OCI-LY1 (cell line): ENCODE data around the gene AXDND1.
A peak's percentile ranks its signal among the peaks of the same experiment; 100 is the strongest.

Experiments
- H2AFZ ChIP-seq: fragments of 200-600 bp; sonication (generic), shearing (Covaris generic); 2 replicates; pipeline ENCODE4 v1.6.0; 2014; ENCODE audit warnings: antibody characterized with exemption, mild to moderate bottlenecking, low read length
- H3F3A ChIP-seq: fragments of 200-600 bp; sonication (generic), shearing (Covaris generic); 2 replicates; pipeline ENCODE4 v1.6.0; 2014; ENCODE audit warnings: mild to moderate bottlenecking, antibody characterized with exemption, low read length, moderate library complexity; ENCODE audit not compliant: insufficient read depth
- H3K27ac ChIP-seq: fragments of 200-600 bp; sonication (generic); 2 replicates; pipeline ENCODE4 v1.5.1; 2014; ENCODE audit warnings: low read length, mixed run types, mild to moderate bottlenecking, low read depth; ENCODE audit not compliant: poor library complexity, severe bottlenecking
- H3K27me3 ChIP-seq: fragments of 200-600 bp; sonication (generic); 2 replicates; pipeline ENCODE4 v1.6.0; 2014; ENCODE audit warnings: antibody characterized with exemption, mild to moderate bottlenecking, low read length, moderate library complexity; ENCODE audit not compliant: insufficient read depth
- H3K36me3 ChIP-seq: fragments of 200-600 bp; sonication (generic); 2 replicates; pipeline ENCODE4 v1.6.1; 2014; ENCODE audit warnings: mild to moderate bottlenecking, antibody characterized with exemption, low read length, moderate library complexity, mixed read lengths; ENCODE audit not compliant: insufficient read depth
- H3K4me1 ChIP-seq: fragments of 200-600 bp; sonication (generic); 2 replicates; pipeline ENCODE4 v1.5.1; 2014; ENCODE audit warnings: mild to moderate bottlenecking, low read length, moderate library complexity; ENCODE audit not compliant: insufficient read depth, severe bottlenecking
- H3K4me2 ChIP-seq: fragments of 200-600 bp; sonication (generic), shearing (Covaris generic); 2 replicates; pipeline ENCODE4 v1.6.1; 2014; ENCODE audit warnings: low read length
- H3K4me3 ChIP-seq: fragments of 200-600 bp; sonication (generic); 2 replicates; pipeline ENCODE4 v1.5.1; 2014; ENCODE audit warnings: low read length, low read depth, mild to moderate bottlenecking, mixed read lengths; ENCODE audit not compliant: poor library complexity, severe bottlenecking
- H3K79me2 ChIP-seq: fragments of 200-600 bp; shearing (Covaris generic); 2 replicates; pipeline ENCODE4 v1.6.1; 2016; ENCODE audit warnings: mixed run types, low read length, mixed read lengths; ENCODE audit not compliant: insufficient read depth
- H3K9ac ChIP-seq: fragments of 200-600 bp; sonication (generic), shearing (Covaris generic); 2 replicates; pipeline ENCODE4 v1.6.1; 2014; ENCODE audit warnings: mild to moderate bottlenecking, low read length, mixed read lengths
- H3K9me2 ChIP-seq: fragments of 200-600 bp; sonication (generic), shearing (Covaris generic); 2 replicates; pipeline ENCODE4 v1.6.1; 2014; ENCODE audit warnings: low read depth, mild to moderate bottlenecking, low read length, mixed read lengths
- H3K9me3 ChIP-seq: fragments of 200-600 bp; shearing (Covaris generic); 2 replicates; pipeline ENCODE4 v1.6.1; 2014; ENCODE audit warnings: low read length, mixed read lengths
- H4K20me1 ChIP-seq: fragments of 200-600 bp; sonication (generic), shearing (Covaris generic); 2 replicates; pipeline ENCODE4 v1.6.0; 2016; ENCODE audit warnings: mild to moderate bottlenecking, low read length; ENCODE audit not compliant: insufficient read depth
- EZH2 ChIP-seq: fragments of 200-600 bp; sonication (generic), shearing (Covaris generic); IDR thresholded peaks from 2 replicates; pipeline ENCODE4 v1.8.0; 2017; ENCODE audit warnings: borderline replicate concordance, mixed run types, mild to moderate bottlenecking, antibody characterized with exemption, low read length, moderate library complexity, mixed read lengths
- TF ChIP-seq, protein P1 (sequence below): fragments of 200-600 bp; sonication (generic), shearing (Covaris generic); IDR thresholded peaks from 2 replicates; pipeline ENCODE4 v1.5.1; 2017; ENCODE audit warnings: mild to moderate bottlenecking, antibody characterized with exemption, low read length, moderate library complexity, mixed read lengths

Gene AXDND1

DNA sequence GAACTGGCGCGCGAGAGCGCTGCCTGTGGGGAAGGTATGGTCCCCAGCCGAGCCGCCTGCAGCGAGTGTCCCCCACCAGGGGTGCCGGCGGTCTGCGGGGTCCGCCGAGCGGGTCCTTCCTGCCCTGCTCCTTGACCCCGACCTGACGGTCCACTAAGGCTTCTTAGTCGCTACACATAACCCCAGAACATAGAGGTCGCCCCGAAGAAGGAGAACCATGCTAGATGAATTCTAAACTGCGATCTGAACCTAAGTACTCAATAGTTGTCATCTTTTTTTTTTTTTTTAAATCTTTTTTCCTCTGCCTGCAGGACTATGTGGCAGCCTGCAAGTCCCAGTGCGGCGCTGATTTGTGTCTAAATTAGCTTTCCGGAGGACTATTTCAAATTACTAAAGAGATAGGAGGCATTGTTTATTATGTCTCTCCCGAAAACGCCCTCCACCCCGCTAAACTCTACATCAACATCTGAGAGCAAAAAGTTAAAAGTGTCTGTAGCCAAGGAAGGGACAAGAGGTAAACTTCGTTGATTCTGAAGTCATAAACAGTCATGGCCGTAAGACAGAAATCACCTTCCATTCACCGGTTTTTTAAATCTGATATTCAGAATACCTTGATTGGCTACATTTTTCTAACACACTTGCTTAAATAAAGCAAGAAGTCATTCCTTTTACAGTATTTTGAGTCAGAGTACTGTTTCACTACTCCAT lies 476 bp downstream of the AXDND1 start:
- Histone ChIP-seq H3K36me3 (no peaks in the 10 kb centered on the region), H3F3A (no peaks in the 10 kb centered on the region), H3K4me3 (peak overlapping the region; percentile 80), H3K9ac (peak overlapping the region; percentile 79), H3K79me2 (no peaks in the 10 kb centered on the region), H3K9me2 (no peaks in the 10 kb centered on the region), H3K4me2 (peak overlapping the region; percentile 91), H3K27me3 (no peaks in the 10 kb centered on the region), H3K4me1 (peaks cover 13% of the 10 kb centered on the region), H3K9me3 (no peaks in the 10 kb centered on the region), H2AFZ (no peak overlapping the region; the same call in 1 of the 2 replicates), H3K27ac (no peak overlapping the region), H4K20me1 (no peaks in the 10 kb centered on the region)
- no peak for TF ChIP-seq EZH2
- TF ChIP-seq, protein P1, sequence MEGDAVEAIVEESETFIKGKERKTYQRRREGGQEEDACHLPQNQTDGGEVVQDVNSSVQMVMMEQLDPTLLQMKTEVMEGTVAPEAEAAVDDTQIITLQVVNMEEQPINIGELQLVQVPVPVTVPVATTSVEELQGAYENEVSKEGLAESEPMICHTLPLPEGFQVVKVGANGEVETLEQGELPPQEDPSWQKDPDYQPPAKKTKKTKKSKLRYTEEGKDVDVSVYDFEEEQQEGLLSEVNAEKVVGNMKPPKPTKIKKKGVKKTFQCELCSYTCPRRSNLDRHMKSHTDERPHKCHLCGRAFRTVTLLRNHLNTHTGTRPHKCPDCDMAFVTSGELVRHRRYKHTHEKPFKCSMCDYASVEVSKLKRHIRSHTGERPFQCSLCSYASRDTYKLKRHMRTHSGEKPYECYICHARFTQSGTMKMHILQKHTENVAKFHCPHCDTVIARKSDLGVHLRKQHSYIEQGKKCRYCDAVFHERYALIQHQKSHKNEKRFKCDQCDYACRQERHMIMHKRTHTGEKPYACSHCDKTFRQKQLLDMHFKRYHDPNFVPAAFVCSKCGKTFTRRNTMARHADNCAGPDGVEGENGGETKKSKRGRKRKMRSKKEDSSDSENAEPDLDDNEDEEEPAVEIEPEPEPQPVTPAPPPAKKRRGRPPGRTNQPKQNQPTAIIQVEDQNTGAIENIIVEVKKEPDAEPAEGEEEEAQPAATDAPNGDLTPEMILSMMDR, result no peak

DNA sequence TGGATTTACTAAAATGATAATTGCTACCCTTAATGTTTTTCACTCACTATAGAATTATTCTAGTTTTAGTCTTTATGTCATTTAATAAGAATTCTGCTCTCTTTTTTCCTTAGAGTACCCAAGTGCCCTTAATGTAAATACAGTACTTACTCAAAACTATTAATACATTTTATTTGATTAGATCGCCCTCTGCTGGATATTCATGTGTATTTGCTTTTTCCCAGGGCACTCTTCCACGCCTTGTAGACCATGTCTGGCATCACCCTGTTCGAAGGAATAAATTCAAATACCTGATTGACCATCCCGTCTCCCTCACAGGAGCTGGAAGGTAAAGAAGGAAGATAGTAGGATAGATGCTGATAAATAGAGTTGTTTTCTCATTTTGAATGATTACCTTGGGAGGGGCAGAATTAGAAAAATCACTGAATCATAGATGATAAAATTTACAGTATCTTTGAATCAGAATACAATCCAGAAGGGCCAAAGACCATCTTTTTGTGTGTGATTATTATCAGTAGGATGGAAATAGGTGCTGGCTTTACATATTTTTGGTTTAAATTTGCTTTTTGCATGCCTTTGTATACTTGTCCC lies 4.1 kb downstream of the AXDND1 start:
- Histone ChIP-seq H3K4me1 (peaks cover 11% of the 10 kb centered on the region), H4K20me1 (no peaks in the 10 kb centered on the region), H3F3A (no peaks in the 10 kb centered on the region), H3K27ac (no peak overlapping the region), H3K79me2 (no peaks in the 10 kb centered on the region), H3K4me2 (no peak overlapping the region), H3K9ac (no peak overlapping the region), H3K4me3 (no peak overlapping the region), H2AFZ (no peak overlapping the region), H3K27me3 (no peaks in the 10 kb centered on the region), H3K9me3 (no peaks in the 10 kb centered on the region), H3K9me2 (no peaks in the 10 kb centered on the region), H3K36me3 (no peaks in the 10 kb centered on the region)
- TF ChIP-seq EZH2, result no peak
- TF ChIP-seq, protein P1, result peak; percentile 75

DNA sequence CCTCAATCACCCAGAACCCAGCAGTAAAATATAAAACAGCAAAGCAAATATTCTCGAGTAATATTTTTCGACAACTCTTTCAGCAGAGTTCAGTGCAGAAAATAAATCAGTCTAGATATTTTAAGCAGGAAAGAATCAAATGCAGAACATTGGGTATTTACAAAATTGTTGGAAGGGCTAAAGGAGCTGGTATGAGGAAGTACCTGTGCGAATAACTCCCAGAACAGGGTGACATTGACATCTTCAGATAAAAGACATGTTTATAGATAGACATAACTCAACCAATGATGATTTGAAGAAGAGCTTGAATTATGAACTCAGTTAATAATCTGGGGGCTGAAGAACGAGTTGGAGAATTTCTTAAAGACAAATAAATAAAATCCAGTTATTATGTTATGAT lies 6.4 kb downstream of the AXDND1 start:
- Histone ChIP-seq H3K4me2 (no peak overlapping the region), H3K9me2 (no peaks in the 10 kb centered on the region), H3K9ac (no peak overlapping the region), H2AFZ (no peak overlapping the region), H3K9me3 (no peaks in the 10 kb centered on the region), H3K27me3 (no peaks in the 10 kb centered on the region), H3K36me3 (no peaks in the 10 kb centered on the region), H4K20me1 (no peaks in the 10 kb centered on the region), H3K27ac (no peak overlapping the region), H3K79me2 (no peaks in the 10 kb centered on the region), H3K4me3 (no peak overlapping the region), H3K4me1 (no peaks in the 10 kb centered on the region), H3F3A (no peaks in the 10 kb centered on the region)
- no peak for TF ChIP-seq EZH2
- TF ChIP-seq, protein P1, result no peak
